Fibroblast of skin of right quadriceps (primary cell): ENCODE data around the gene LRBA.
A peak's percentile ranks its signal among the peaks of the same experiment; 100 is the strongest.
"Not testable (repeated sequence)": the region's sequence is repeated elsewhere in the genome, so short reads cannot be mapped to it uniquely, and the experiment has no call there.

Experiments
- DNase-seq: peaks from one replicate; pipeline ENCODE4 v3.0.0-alpha.2; 2013

The LRBA gene

DNA sequence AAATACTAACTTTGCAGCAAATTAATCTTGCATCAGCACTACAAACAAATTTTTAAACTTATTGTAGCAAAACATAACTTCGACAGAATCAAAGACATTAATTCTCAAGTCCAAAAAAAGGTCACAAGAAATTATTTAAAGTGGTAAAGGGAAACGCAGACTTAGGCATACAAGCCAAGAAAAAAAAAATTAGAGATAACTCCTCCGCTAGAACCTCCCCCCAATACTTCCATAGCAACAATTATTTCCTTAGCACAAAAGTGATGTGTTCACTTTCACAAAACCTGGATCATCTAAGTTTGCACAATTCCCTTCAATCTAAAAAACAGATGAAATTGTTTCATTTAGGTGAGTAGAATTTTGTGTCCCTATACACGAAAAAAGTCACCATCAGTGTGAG lies 1.1 kb downstream of the LRBA start:
- DNase-seq: no peak

DNA sequence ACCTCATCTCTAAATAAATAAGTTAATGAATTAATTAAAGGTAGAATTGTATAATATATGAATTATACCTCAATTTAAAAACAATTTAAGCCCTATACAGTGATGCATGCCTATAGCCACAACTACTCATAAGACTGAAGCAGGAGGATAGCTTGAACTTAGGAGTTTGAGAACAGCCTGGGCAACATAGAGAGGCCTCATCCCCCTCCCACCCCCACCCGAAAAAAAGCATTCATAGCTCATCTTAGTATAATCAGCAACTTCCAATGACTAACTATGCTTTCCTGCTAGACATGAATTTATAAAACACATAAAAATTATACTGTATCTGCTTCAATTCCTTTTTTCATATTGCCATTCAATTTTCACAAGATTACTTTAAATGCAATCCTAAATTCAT lies 1.6 kb downstream of the LRBA start:
- no peak for DNase-seq

DNA sequence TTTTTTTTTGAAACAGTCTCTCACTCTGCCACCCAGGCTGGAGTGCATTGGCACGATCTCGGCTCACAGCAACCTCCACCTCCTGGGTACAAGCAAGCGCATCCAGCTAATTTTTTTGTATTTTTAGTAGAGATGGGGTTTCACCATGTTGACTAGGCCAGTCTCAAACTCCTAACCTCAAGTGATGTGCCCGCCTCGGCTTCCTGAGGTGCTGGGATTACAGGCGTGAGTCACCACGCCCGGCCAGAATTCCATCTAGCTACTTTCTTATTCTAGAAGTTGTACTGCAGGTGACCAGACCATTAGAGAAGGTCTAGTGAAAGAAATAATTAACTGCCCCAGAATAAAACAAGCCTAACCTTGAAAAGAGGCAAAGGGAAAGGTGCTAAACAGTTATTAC lies 2.3 kb downstream of the LRBA start:
- no peak for DNase-seq

DNA sequence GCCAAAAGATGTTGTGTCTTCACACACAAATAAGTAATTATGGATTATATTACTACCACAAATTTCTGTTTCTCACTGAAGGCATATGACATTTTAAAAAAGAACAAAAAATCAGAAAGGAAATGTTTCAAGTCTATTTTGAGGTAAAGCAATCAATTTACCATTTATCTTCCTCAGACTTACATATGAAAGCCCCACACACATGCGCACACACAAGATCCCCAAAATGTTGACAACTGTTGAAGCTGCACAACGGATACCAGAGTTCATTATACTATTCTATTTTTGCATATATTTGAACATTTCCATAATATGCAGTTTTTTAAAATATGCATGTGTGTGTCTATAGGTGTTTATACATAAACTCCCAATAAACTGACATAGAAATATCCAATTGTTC lies 2.7 kb downstream of the LRBA start:
- no peak for DNase-seq

DNA sequence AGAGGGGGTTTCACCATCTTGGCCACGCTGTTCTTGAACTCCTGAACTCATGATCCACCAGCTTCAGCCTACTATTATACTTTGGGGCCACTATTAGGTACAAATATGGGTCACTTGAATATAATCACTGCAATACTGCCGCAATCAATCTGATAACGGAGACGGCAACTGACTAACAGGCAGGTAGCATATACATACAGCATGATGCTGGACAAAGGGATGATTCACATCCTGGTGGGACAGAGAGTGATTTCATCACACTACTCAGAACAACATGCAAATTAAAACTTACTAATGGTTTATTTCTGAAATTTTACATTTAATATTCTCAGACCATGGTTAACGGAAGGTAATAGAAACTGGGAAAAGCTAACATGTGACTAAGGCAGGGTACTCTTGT lies 10.9 kb downstream of the LRBA start:
- DNase-seq: peak; percentile 37

- no peak for DNase-seq
Measured at GRCh38 chr4:151000747-151001429, 14.2 kb downstream of the LRBA start.

GRCh38 chr4:150999086-150999485 lies 16.0 kb downstream of the LRBA start:
- DNase-seq: no peak

DNA sequence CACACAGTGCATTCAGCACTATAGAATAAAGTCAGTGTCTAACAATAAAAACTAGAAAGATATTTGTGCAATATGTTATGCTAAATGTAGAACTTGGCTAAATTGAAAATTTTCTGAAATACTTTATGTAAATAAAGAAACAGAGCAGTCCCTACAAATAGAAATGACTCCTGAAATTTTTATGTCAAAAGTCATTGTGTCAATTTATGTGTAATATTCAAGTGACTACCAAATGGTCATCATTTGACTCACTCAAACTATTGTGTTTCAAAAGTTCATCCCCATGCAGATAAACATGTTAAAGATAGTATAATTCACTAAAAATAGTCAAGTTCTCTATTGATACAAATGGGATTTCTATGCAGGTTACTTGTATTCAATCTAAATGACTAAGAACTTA lies 17.9 kb downstream of the LRBA start:
- no peak for DNase-seq

- no peak for DNase-seq
Measured at GRCh38 chr4:150994721-150995120, 20.4 kb downstream of the LRBA start.

DNA sequence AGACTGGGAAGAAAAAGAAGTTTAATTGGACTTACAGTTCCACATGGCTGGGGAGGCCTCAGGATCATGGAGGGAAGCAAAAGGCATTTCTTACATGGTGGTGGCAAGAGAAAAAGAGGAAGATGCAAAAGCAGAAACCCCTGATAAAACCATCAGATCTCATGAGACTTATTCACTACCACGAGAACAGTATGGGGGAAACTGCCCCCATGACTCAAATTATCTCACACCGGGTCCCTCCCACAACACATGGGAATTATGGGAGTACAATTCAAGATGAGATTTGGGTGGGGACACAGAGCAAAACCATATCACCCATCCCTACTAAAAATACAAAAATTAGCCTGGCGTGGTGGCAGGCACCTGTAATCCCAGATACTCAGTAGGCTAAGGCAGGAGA lies 21.5 kb downstream of the LRBA start:
- not testable (repeated sequence) for DNase-seq

DNA sequence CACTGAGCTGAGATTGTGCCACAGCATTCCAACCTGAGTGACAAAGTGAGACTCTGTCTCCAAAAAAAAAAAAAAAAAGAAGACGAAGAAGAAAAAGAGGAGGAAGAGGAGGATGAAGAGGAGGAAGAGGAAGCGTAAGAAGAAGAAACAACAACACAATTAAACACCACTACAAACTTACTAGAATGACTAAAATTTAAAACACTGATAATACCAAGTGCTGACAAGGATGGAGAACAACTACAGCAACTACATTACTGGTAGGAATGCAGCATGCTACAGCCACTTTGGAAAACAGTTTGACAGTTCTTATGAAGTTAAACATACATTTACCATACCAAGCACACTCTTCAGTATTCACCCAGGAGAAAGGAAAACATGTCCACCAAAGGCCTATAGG lies 24.1 kb downstream of the LRBA start:
- DNase-seq: no peak

- no peak for DNase-seq
Measured at GRCh38 chr4:150990250-150990649, 24.8 kb downstream of the LRBA start.

DNA sequence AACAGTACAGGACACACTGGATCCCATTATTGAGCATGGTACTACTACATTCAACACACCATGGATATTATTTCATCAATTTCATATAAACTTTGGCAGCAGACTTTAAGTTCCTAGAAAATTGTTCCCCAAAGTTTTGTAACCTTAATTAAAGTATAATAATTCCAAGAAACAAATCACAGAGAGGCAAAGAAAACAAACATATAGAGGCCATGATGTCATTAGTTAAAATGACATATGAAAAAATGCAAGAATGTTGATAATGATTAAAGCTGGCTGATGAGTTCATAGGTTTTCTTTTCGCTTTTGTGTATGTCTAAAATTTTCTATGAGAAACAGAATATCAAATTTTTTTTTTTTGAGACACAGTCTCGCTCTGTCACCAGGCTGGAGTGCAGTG lies 26.8 kb downstream of the LRBA start:
- no peak for DNase-seq

DNA sequence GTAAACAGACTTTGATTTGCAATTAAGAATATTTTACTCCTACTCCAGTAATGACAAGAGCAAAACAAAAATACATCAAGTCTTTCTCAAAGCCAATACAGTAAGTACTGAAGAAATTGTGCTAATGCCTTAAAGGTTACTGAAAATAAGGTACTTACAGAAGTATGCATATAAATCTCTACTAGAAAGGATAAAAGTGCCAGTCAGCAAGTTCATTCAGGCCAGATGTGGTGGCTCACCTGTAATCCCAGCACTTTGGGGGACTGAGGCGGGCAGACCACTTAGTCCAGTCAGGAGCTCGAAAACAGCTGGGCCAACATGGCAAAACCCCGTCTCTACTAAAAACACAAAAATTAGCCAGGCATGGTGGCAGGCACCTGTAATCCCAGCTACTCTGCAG lies 27.9 kb downstream of the LRBA start:
- no peak for DNase-seq

GRCh38 chr4:150986085-150986484 lies 29.0 kb downstream of the LRBA start:
- DNase-seq: no peak

DNA sequence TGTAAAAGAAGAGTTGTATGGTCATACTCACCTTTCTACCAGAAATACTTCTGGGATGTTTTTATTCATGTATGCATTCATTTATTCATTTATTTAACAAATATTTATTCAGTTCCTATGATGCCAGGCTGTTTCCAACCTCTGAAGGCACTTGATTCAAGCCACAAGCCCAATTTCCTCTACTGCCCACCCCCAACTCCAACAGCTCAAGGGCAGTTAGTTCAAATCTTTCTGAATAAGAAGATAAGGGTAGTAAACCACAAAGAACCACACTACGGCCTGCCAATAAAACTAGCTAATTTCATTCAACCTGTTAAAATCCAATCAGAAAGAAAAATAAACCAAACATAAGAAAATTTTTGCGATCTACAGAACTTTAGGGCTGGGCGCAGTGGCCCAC lies 31.2 kb downstream of the LRBA start:
- DNase-seq: no peak

DNA sequence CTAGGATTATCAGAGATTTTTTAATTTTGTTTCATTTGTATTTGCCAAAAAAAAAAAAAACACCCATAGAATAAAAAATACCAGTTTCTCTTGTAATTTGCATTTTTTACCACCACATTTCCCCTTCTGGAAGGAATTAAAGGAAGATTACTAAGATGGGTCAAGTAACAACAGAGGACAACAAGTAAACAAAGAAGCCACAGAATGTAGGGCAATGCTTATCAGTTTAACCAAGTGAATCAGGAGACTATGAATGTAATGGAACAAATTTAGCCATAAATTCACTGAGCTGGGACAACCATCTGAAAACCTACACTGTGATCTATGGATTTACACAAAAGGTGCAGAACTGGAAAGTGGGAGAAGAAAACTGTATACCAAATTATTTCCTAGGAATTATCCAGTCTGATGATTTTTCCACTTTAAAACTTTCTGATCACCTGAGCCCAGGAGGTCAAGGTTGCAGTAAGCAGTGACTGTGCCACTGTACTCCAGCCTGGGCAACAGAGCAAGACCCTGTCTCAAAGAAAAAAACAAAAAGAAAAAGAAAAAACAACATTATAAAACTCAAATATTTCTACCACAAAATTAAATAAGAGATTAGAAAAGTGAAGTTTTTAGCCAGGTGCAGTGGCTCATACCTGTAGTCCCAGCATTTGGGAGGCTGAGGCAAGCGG lies 32.4 kb downstream of the LRBA start:
- peak; percentile 8 for DNase-seq

DNA sequence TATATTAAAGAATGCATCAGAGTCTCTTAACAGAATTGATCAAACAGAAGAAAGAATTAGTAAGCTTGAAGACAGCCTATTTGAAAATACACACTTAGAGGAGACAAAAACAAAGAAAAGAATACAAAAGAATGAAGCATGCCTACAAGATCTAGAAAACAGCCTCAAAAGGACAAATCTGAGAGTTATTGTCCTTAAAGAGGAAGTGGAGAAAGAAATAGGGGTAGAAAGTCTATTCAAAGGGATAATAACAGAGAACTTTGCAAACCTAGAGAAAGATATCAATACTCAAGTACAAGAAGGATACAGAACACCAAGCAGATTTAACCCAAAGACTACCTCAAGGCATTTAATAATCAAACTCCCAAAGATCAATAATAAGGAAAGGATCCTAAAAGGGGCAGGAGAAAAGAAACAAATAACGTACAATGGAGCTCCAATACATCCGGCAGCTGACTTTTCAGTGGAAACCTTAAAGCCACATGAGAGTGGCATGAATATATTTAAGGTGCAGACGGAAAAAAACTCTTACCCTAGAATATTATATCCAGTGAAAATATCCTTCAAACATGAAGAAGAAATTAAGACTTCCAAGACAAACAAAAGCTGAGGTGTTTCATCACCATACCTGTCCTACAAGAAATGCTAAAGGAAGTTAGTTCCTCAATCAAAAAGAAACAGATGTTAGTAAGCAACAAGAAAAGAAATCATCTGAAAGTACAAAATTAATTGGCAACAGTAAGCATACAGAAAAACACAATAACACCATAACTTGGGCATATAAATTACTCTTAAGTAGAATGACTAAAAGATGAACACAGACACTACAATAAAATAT lies 36.1 kb downstream of the LRBA start:
- no peak for DNase-seq

DNA sequence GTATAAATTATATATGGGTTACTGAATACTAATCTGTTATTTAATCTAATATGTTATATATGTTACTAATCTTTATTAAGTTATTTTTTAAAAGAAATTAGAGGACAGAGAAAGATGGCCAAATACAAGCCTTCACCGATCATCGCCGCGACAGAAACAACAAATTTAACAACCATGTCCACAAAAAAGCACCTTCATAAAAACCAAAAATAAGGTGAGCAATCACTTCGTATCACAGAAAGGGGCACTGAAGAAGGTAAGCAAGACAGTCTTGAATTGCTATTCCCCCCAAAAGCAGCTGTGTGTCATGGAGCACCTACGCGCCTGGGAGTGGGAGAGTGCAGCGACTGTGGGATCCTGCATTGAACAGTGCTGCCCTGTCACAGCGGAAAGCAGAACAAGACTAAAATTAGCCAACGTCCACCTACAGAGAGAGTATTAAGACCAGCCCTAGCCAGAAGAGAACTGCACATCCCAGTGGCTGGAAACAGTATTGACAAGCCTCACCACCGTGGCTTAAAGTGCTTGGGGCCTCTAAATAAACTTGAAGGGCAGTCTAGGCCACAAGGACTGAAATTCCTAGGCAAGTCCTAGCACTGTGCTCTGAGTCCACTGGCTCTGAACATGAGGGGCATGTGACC lies 38.5 kb downstream of the LRBA start:
- DNase-seq: no peak

DNA sequence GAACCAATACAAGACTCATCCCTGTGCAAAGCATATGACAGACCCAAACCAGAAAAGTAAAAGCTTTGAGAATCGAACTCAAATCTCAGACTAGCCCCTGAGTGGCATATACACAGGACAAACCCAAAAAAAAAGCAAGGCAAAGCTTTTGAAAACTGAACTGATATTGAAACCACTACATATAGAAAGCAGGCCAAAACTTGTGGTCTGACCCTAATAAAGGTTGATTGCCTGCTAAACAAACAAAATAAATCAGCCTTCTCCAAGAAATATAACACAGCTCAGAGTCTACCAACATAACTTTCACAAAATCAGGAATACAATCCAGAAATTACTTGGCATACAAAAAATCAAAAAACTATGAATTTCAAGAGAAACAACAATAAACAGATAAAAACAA lies 40.3 kb downstream of the LRBA start:
- DNase-seq: no peak

DNA sequence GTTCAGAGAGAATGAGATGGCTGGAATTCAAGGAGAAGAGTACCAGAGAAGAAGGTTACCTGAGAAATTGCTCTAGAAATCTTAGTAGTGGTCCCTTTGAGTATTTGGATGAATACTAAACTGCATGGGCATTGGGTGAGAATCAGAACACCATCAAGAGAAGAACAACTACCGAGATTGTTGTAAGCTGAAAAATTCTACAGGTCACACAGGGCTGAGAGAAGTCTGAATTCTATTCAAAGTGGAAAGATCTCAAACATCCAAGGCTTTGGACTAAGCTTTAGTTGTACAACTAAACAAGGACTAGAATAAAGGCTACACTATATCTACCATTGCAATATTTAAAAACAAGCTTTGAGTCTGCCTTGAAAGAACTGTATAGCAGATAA lies 40.8 kb downstream of the LRBA start:
- DNase-seq: no peak

- DNase-seq: peak; percentile 40
Measured at GRCh38 chr4:150973626-150974251, 41.3 kb downstream of the LRBA start.

DNA sequence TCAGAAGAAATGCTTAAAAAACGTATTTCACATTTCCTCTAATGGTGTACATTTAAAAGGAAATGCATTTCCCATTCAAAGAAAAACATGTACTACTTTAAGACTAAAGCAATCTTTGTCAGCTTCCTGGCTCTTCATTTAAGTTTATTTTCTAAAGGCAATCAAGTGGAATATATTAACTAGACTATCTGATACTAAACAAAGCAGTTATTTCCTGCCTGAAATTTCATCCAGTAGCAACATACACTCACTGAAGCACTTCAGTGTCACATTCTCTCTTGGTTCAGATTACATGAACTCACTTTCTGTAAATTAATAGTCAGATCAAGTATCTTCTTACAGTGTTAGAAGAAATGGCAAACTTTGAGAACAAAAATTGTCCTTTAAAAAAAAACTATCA lies 42.5 kb downstream of the LRBA start:
- no peak for DNase-seq
